RPMI7951 (cell line): ENCODE results near the gene PAQR4. TPM values are rescaled to one million over a fixed set of nuclear protein-coding genes. Genes with fewer than 3 reads are reported as not detected.
A peak's percentile ranks its signal among the peaks of the same experiment; 100 is the strongest.

ENCODE experiments used
- DNase-seq: peaks from one replicate; pipeline ENCODE4 v3.0.0-alpha.2; 2012; ENCODE audit warnings: low read depth
- total RNA-seq: library from RNA; depleted of rRNA; stranded (reverse); fragments of >200 nt; shearing (Covaris generic); gene quantifications from 2 replicates; pipeline ENCODE4 v1.2.3, GENCODE V29; 2014; rRNA removed

The PAQR4 gene
- total RNA-seq, 1 experiment from 2014 or later, result 9.5 TPM

DNA sequence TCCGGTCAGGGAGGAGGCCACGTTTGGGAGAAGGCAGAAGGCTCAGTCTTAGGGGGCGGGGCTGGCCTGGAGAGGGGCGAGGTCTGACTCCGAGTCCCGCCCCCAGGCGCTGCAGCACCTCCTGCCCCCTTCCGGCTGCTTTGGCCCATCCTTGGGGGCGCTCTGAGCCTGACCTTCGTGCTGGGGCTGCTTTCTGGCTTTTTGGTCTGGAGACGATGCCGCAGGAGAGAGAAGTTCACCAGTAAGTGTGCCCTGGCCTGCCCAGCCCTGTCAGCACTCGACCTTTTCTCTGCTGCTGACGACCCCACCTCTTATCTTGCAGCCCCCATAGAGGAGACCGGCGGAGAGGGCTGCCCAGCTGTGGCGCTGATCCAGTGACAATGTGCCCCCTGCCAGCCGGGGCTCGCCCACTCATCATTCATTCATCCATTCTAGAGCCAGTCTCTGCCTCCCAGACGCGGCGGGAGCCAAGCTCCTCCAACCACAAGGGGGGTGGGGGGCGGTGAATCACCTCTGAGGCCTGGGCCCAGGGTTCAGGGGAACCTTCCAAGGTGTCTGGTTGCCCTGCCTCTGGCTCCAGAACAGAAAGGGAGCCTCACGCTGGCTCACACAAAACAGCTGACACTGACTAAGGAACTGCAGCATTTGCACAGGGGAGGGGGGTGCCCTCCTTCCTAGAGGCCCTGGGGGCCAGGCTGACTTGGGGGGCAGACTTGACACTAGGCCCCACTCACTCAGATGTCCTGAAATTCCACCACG is 52.5 kb downstream of the PAQR4 start:
- DNase-seq, result peak; percentile 95

DNA sequence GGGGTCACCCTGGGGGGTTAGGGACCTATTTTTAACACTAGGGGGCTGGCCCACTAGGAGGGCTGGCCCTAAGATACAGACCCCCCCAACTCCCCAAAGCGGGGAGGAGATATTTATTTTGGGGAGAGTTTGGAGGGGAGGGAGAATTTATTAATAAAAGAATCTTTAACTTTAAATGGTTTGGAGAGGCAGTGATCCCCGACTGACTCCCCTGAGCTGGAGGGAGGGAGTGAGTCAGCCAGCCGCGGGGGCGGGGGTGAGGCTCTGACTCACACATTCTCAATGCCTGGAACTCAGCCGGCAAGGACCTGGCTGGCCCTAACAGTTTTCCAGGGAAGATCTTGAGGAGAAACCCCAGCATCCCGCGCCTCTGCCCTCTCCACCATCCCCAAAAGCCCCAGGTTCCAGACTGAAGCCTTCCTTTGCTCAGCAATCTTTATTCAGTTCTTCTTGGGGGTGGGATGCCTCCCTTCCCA is 53.1 kb downstream of the PAQR4 start:
- peak; percentile 94 for DNase-seq

DNA sequence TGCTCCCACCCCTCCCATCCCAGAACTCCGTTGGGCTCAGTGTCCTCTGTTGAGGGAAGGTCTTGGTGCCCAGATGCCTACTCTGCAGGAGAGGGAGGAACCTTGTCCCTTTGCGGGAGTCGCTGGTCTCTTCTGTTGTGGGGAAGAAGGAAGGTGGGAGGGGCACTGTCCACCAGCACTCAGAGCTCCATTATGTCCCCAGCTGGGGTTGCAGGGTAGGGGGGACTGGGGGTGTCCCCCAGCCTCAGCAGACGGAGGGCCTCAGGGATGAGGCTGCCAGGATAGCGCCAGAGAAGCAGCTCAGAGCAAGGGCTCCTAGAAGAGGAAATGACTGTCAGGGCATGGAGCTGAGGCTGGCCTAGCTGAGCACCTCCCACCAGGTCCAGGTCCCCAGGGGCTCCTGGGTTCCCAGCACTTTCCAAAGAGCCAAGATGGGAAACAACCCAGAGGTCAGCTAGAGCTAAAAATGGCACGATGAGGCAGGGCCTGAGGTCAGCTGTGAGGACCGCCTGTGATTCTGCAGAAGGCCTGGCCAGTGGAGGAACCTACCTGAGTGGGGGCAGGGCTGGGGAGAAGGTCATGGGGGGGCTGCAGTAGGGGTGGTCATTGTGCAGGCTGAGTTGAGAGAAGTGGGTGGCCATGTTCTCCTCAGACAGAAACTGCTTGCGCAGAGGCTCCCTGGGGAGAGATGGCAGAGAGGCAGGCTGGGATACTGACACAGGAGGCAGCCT is 53.7 kb downstream of the PAQR4 start:
- DNase-seq, result no peak

Other genes starting within 250 kb of the PAQR4 start
- gene PRSS27, start 249.1 kb upstream of the PAQR4 start, total RNA-seq, result 0.29 and 1.1 TPM in 2 replicates
- gene SRRM2, start 216.7 kb upstream of the PAQR4 start, total RNA-seq, result 20.5 and 40.0 TPM in 2 replicates
- gene ELOB, start 192.1 kb upstream of the PAQR4 start, total RNA-seq, result 349 and 387 TPM in 2 replicates
- not detected in 2 replicates for gene PRSS33, start 181.8 kb upstream of the PAQR4 start, total RNA-seq
- gene PRSS41, start 170.9 kb upstream of the PAQR4 start, total RNA-seq, result not detected in 2 replicates
- not detected in 2 replicates for gene PRSS21, start 152.1 kb upstream of the PAQR4 start, total RNA-seq
- 0.88 and 1.2 TPM in 2 replicates for gene ZG16B, start 139.0 kb upstream of the PAQR4 start, total RNA-seq
- gene PRSS22, start 111.2 kb upstream of the PAQR4 start, total RNA-seq, result 0.72 and 0.78 TPM in 2 replicates
- gene FLYWCH2, start 86.1 kb upstream of the PAQR4 start, total RNA-seq, result 70.4 and 91.8 TPM in 2 replicates
- gene FLYWCH1, start 57.4 kb upstream of the PAQR4 start, total RNA-seq, result 7.9 and 13.5 TPM in 2 replicates
- gene KREMEN2, start 5.1 kb upstream of the PAQR4 start, total RNA-seq, result 0.24 and 0.49 TPM in 2 replicates
- gene PKMYT1, start 11.1 kb downstream of the PAQR4 start, total RNA-seq, result 27.3 and 33.5 TPM in 2 replicates
- not detected in 2 replicates for gene CLDN9, start 43.6 kb downstream of the PAQR4 start, total RNA-seq
- gene CLDN6, start 48.8 kb downstream of the PAQR4 start, total RNA-seq, result not detected in 2 replicates
- gene TNFRSF12A, start 51.0 kb downstream of the PAQR4 start, total RNA-seq, result 184 and 304 TPM in 2 replicates
- 21.7 and 38.6 TPM in 2 replicates for gene HCFC1R1, start 54.6 kb downstream of the PAQR4 start, total RNA-seq
- gene THOC6, start 54.7 kb downstream of the PAQR4 start, total RNA-seq, result 16.1 and 20.8 TPM in 2 replicates
- gene BICDL2, start 67.6 kb downstream of the PAQR4 start, total RNA-seq, result 0.36 and 0.68 TPM in 2 replicates
- gene MMP25, start 77.2 kb downstream of the PAQR4 start, total RNA-seq, result under 0.01 TPM in 1 of 2 replicates, not detected in the other
- 24.9 and 33.1 TPM in 2 replicates for gene IL32, start 96.3 kb downstream of the PAQR4 start, total RNA-seq
- not detected in 2 replicates for gene ZSCAN10, start 129.9 kb downstream of the PAQR4 start, total RNA-seq
- gene ZNF205, start 143.2 kb downstream of the PAQR4 start, total RNA-seq, result 8.8 and 9.3 TPM in 2 replicates
- gene ZNF213, start 165.7 kb downstream of the PAQR4 start, total RNA-seq, result 1.6 and 2.0 TPM in 2 replicates
- 0.36 TPM in 1 of 2 replicates, not detected in the other for gene OR1F1, start 218.9 kb downstream of the PAQR4 start, total RNA-seq